Hepatocyte (in vitro differentiated cells): Measurements from ENCODE around the gene C1QTNF8.

ENCODE experiments used
- CTCF ChIP-seq: fragments of 200-600 bp; sonication (generic); IDR thresholded peaks from 2 replicates; pipeline ENCODE4 v1.5.1; 2016; ENCODE audit warnings: antibody characterized with exemption, mild to moderate bottlenecking; ENCODE audit not compliant: poor library complexity
- EZH2 ChIP-seq: fragments of 200-600 bp; sonication (generic); IDR thresholded peaks from 2 replicates; pipeline ENCODE4 v1.6.1; 2016; ENCODE audit warnings: antibody characterized with exemption, mild to moderate bottlenecking, borderline replicate concordance
- EZH2phosphoT487 ChIP-seq: fragments of 200-600 bp; sonication (generic); IDR thresholded peaks from one replicate; pipeline ENCODE4 v1.6.1; 2018; ENCODE audit warnings: antibody characterized with exemption, mild to moderate bottlenecking, low read depth, moderate library complexity; ENCODE audit not compliant: unreplicated experiment, severe bottlenecking

- TF ChIP-seq CTCF (no peak), EZH2phosphoT487 (no peak), EZH2 (no peak)
These were observed 39.4 kb upstream of the C1QTNF8 start for GRCh38 chr16:1135459-1135825.
